GM23338 (cell line): ENCODE results near the gene TRIO.

Experiments
- CTCF ChIP-seq, 2 experiments: fragments of 200-600 bp in 1 of 2; sonication (generic) in 1 of 2; conservative IDR thresholded peaks; 2 replicates each; pipeline versions ENCODE4 v1.5.1 to v1.6.1; 2016 to 2017; ENCODE audit warnings: antibody characterized with exemption in 2 of 2, low read depth in 2 of 2, mild to moderate bottlenecking in 2 of 2, moderate library complexity in 1 of 2
- POLR2AphosphoS5 ChIP-seq: IDR thresholded peaks from 2 replicates; pipeline ENCODE4 v1.6.1; 2016; ENCODE audit warnings: antibody characterized with exemption, low read depth

GRCh38 chr5:14246350-14247053 lies 103.4 kb downstream of the TRIO start:
- TF ChIP-seq POLR2AphosphoS5 (no peak), CTCF (conservative IDR thresholded peaks at IDR 0.05; ENCODE audit: low read depth in 2 of 2) (no peak)
